A549 (cell line): ENCODE data around the gene CNTN4. TPM values are rescaled to one million over a fixed set of nuclear protein-coding genes. Genes with fewer than 3 reads are reported as not detected.

Source experiments
- ATAC-seq, 2 experiments: fragments of 200-7000 bp in 1 of 2; fragments of >200 bp in 1 of 2; cut with Nextera tagmentation in 1 of 2; cut with Tn5 transposase in 1 of 2; 3 replicates each; pipeline versions ENCODE4 v1.8.0 to v1.9.1; 2018 to 2020; ENCODE audit warnings: mild to moderate bottlenecking in 1 of 2, moderate library complexity in 1 of 2
- CTCF ChIA-PET: fragments of 300-600 bp; sonication (Branson Sonifier 250); formaldehyde crosslinking; extraction: SDS; loops from one replicate; lab custom pipeline; 2021; ENCODE audit warnings: antibody characterized with exemption, inconsistent platforms; lab: Yijun Ruan, JAX
- POLR2A ChIA-PET: fragments of 350-600 bp; formaldehyde crosslinking; extraction: SDS; loops from one replicate; lab custom pipeline; 2021; ENCODE audit warnings: antibody characterized with exemption, inconsistent platforms; lab: Yijun Ruan, JAX
- DNase-seq, 2 experiments: peaks; one replicate each; pipeline versions ENCODE4 v3.0.0 to v3.0.0-alpha.2; 2011 to 2016; ENCODE audit warnings: low read depth in 1 of 2, low spot score in 1 of 2
- FAIRE-seq: peaks from 2 replicates; lab custom pipeline; 2011; peaks lifted over from hg19 to GRCh38; lab: Jason Lieb, UNC
- H3K27ac ChIP-seq, 2 experiments: fragments of >200 bp; sonication (Bioruptor Twin); formaldehyde crosslinking; 3 replicates each; pipeline ENCODE4 v1.5.1; 2016 to 2017
- H3K4me1 ChIP-seq: fragments of >200 bp; sonication (Bioruptor Twin); formaldehyde crosslinking; 3 replicates; pipeline ENCODE4 v1.6.1; 2016
- H3K4me2 ChIP-seq: fragments of >200 bp; sonication (Bioruptor Twin); formaldehyde crosslinking; 3 replicates; pipeline ENCODE4 v1.6.1; 2016
- H3K4me3 ChIP-seq: fragments of >200 bp; sonication (Bioruptor Twin); formaldehyde crosslinking; 3 replicates; pipeline ENCODE4 v1.5.1; 2016
- H3K9me3 ChIP-seq: fragments of >200 bp; sonication (Bioruptor Twin); formaldehyde crosslinking; 3 replicates; pipeline ENCODE4 v1.6.1; 2016
- BHLHE40 ChIP-seq: IDR thresholded peaks from 2 replicates; pipeline ENCODE4 v1.6.1; 2012; ENCODE audit warnings: low read depth, low read length, inconsistent platforms
- CBX2 ChIP-seq: fragments of 200-600 bp; sonication (generic); IDR thresholded peaks from 2 replicates; pipeline ENCODE4 v1.6.1; 2016; ENCODE audit warnings: low read depth, mild to moderate bottlenecking, borderline replicate concordance
- CHD2 ChIP-seq: fragments of 150-350 bp; IDR thresholded peaks from 2 replicates; pipeline ENCODE4 v1.6.1; 2014; ENCODE audit warnings: low read length; ENCODE audit not compliant: partially characterized antibody
- EP300 ChIP-seq, 2 experiments: fragments of >200 bp; sonication (Bioruptor Twin); formaldehyde crosslinking; IDR thresholded peaks; 2 replicates in 1 of 2; 3 replicates in 1 of 2; pipeline ENCODE4 v1.6.1; 2016 to 2017
- FOSL2 ChIP-seq, 2 experiments: fragments of 450-650 bp in 1 of 2; fragments of >200 bp in 1 of 2; sonication (Bioruptor Twin) in 1 of 2; formaldehyde crosslinking; IDR thresholded peaks; 2 replicates each; pipeline versions ENCODE4 v1.5.0 to v1.6.1; 2016 to 2020; ENCODE audit warnings: mild to moderate bottlenecking in 1 of 2, moderate library complexity in 1 of 2
- FOXS1 ChIP-seq: fragments of 250-450 bp; sonication (Bioruptor Pico); IDR thresholded peaks from 2 replicates; pipeline ENCODE4 v1.5.0; 2020; ENCODE audit warnings: mild to moderate bottlenecking, moderate library complexity
- HOXB5 ChIP-seq: fragments of 250-450 bp; sonication (Bioruptor Pico); IDR thresholded peaks from 2 replicates; pipeline ENCODE4 v1.5.0; 2020; ENCODE audit warnings: mild to moderate bottlenecking, moderate library complexity
- JUN ChIP-seq, 2 experiments: fragments of >200 bp; sonication (Bioruptor Twin); formaldehyde crosslinking; IDR thresholded peaks; 2 replicates in 1 of 2; 3 replicates in 1 of 2; pipeline ENCODE4 v1.6.1; 2016 to 2017
- KDM5A ChIP-seq: fragments of 200-600 bp; sonication (generic); IDR thresholded peaks from 2 replicates; pipeline ENCODE4 v1.6.1; 2016; ENCODE audit warnings: antibody characterized with exemption, mild to moderate bottlenecking
- MAZ ChIP-seq: fragments of 150-350 bp; IDR thresholded peaks from 2 replicates; pipeline ENCODE4 v1.6.1; 2014; ENCODE audit warnings: antibody characterized with exemption, low read depth, low read length, borderline replicate concordance
- MYC ChIP-seq: IDR thresholded peaks from 2 replicates; pipeline ENCODE4 v1.6.1; 2012; ENCODE audit warnings: mild to moderate bottlenecking, inconsistent platforms, low read length, improper control_type of control experiment, borderline replicate concordance
- NFE2L2 ChIP-seq: fragments of 150-350 bp; conservative IDR thresholded peaks from 2 replicates; pipeline ENCODE4 v1.6.1; 2014; ENCODE audit warnings: low read length
- NR3C1 ChIP-seq: fragments of >200 bp; sonication (Bioruptor Twin); formaldehyde crosslinking; IDR thresholded peaks from 3 replicates; pipeline ENCODE4 v1.6.1; 2017
- POLR2A ChIP-seq: IDR thresholded peaks from 2 replicates; pipeline ENCODE4 v1.6.1; 2012; ENCODE audit warnings: mild to moderate bottlenecking, low read length
- POLR2AphosphoS2 ChIP-seq: conservative IDR thresholded peaks from 2 replicates; pipeline ENCODE4 v1.6.1; 2012; ENCODE audit warnings: low read length, improper control_type of control experiment, inconsistent platforms
- RFX5 ChIP-seq: fragments of 450-650 bp; IDR thresholded peaks from 2 replicates; pipeline ENCODE4 v1.7.1; 2014; ENCODE audit warnings: antibody characterized with exemption, mild to moderate bottlenecking, moderate library complexity
- RNF2 ChIP-seq: fragments of 200-600 bp; sonication (generic); IDR thresholded peaks from 2 replicates; pipeline ENCODE4 v1.6.1; 2016; ENCODE audit warnings: low read depth, mild to moderate bottlenecking, antibody characterized with exemption, moderate library complexity, borderline replicate concordance
- SREBF2 ChIP-seq: fragments of 450-650 bp; IDR thresholded peaks from 2 replicates; pipeline ENCODE4 v1.6.1; 2014; ENCODE audit warnings: mild to moderate bottlenecking, moderate library complexity
- ZNF302 ChIP-seq: fragments of 250-450 bp; sonication (Bioruptor Pico); IDR thresholded peaks from 2 replicates; pipeline ENCODE4 v1.9.0; 2021; ENCODE audit warnings: inconsistent platforms, mild to moderate bottlenecking, moderate library complexity
- WGBS: methylation state at CpG from one replicate; pipeline ENCODE4 v1.1.6; 2017; ENCODE audit errors: missing lambda C conversion rate; 5-methylcytosine and 5-hydroxymethylcytosine counted together
- polyA plus RNA-seq, 4 experiments: library from polyadenylated mRNA; depleted of rRNA in 3 of 4; stranded (reverse); fragments of >200 nt; fragmentation: RNase III in 1 of 4; extraction: RNeasy Plus Mini Kit Qiagen cat#74134 plus additional on column Dnase treatment in 1 of 4; gene quantifications; 2 replicates in 3 of 4; 3 replicates in 1 of 4; pipeline ENCODE4 v1.2.3, GENCODE V29; 2011 to 2017
- TF ChIP-seq, protein P1 (sequence below): fragments of >200 bp; sonication (Bioruptor Twin); formaldehyde crosslinking; IDR thresholded peaks from 3 replicates; pipeline ENCODE4 v1.5.1; 2016
- TF ChIP-seq, protein P2 (sequence below): fragments of 250-450 bp; sonication (Bioruptor Pico); IDR thresholded peaks from 2 replicates; pipeline ENCODE4 v1.5.0; 2020; ENCODE audit warnings: low read depth, mild to moderate bottlenecking, moderate library complexity
- TF ChIP-seq, protein P3 (sequence below): IDR thresholded peaks from 2 replicates; pipeline ENCODE4 v1.6.1; 2012
- TF ChIP-seq, protein P4 (sequence below): IDR thresholded peaks from 2 replicates; pipeline ENCODE4 v1.6.1; 2012; ENCODE audit warnings: low read depth, borderline replicate concordance
- TF ChIP-seq, protein P5 (sequence below): fragments of >200 bp; sonication (Bioruptor Twin); formaldehyde crosslinking; IDR thresholded peaks from 3 replicates; pipeline ENCODE4 v1.6.1; 2016

Gene CNTN4
- polyA plus RNA-seq, 2 of the 4 experiments (the other 2 are of a cell fraction), result 0.03 TPM; not detected in 1

DNA sequence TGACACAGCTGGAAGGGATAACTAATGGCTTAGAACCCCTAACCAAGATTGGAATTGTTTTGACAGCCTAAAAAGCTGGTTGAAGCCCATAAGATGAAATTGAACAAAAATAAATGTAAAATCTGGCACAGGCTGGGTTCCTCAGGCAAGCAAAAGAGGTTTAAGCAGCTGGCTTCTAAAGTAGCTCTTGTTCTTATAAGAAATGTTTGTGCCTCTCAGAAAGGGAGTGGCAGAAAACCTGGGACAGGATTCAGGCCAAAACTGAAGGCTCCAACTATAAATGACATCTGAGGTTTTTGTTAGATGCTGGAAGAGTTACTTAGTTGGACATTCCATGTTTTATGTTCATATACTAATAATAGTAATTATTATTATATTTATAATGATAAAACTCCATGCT is 378.3 kb downstream of the CNTN4 start (continued):
- no peak for TF ChIP-seq SREBF2
- TF ChIP-seq, all 56 proteins: peak for 0

DNA sequence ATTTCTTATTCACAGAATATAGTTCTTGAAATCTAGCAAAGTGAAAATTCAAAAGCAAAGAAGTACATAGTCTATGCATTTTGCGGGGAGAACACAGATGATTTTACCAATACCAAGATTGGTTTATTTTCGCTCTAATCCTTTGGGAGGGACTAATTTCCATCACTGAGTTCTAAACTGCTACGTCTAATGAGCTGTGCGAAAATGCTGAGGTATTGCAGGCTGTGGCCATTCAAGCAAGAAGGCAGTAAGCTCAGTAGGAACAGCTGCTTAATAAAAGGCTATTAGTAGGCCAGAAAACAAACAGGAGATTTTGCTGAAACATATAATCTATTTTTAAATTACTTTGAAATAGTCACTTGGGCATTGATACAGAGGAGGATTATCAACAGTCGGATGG is 379.0 kb downstream of the CNTN4 start:
- Histone ChIP-seq H3K4me1 (no peaks in the 10 kb centered on the region), H3K4me3 (no peak overlapping the region), H3K27ac (no peak overlapping the region), H3K9me3 (no peaks in the 10 kb centered on the region), H3K4me2 (no peak overlapping the region)
- 18% methylated on average over 5 of the region's 5 CpGs for WGBS
- ChIA-PET CTCF (no interaction called here), POLR2A (no interaction called here)
- FAIRE-seq, result no peak
- ATAC-seq, result no peak
- TF ChIP-seq, protein P1, sequence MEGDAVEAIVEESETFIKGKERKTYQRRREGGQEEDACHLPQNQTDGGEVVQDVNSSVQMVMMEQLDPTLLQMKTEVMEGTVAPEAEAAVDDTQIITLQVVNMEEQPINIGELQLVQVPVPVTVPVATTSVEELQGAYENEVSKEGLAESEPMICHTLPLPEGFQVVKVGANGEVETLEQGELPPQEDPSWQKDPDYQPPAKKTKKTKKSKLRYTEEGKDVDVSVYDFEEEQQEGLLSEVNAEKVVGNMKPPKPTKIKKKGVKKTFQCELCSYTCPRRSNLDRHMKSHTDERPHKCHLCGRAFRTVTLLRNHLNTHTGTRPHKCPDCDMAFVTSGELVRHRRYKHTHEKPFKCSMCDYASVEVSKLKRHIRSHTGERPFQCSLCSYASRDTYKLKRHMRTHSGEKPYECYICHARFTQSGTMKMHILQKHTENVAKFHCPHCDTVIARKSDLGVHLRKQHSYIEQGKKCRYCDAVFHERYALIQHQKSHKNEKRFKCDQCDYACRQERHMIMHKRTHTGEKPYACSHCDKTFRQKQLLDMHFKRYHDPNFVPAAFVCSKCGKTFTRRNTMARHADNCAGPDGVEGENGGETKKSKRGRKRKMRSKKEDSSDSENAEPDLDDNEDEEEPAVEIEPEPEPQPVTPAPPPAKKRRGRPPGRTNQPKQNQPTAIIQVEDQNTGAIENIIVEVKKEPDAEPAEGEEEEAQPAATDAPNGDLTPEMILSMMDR, result no peak
- no peak for TF ChIP-seq MYC
- TF ChIP-seq SREBF2, result no peak
- TF ChIP-seq, protein P2, sequence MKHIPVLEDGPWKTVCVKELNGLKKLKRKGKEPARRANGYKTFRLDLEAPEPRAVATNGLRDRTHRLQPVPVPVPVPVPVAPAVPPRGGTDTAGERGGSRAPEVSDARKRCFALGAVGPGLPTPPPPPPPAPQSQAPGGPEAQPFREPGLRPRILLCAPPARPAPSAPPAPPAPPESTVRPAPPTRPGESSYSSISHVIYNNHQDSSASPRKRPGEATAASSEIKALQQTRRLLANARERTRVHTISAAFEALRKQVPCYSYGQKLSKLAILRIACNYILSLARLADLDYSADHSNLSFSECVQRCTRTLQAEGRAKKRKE (CRISPR knock-in tag), result no peak
- TF ChIP-seq NR3C1, result no peak
- TF ChIP-seq, protein P3, sequence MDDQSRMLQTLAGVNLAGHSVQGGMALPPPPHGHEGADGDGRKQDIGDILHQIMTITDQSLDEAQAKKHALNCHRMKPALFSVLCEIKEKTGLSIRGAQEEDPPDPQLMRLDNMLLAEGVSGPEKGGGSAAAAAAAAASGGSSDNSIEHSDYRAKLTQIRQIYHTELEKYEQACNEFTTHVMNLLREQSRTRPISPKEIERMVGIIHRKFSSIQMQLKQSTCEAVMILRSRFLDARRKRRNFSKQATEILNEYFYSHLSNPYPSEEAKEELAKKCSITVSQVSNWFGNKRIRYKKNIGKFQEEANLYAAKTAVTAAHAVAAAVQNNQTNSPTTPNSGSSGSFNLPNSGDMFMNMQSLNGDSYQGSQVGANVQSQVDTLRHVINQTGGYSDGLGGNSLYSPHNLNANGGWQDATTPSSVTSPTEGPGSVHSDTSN, result no peak
- no peak for TF ChIP-seq BHLHE40
- TF ChIP-seq, protein P4, sequence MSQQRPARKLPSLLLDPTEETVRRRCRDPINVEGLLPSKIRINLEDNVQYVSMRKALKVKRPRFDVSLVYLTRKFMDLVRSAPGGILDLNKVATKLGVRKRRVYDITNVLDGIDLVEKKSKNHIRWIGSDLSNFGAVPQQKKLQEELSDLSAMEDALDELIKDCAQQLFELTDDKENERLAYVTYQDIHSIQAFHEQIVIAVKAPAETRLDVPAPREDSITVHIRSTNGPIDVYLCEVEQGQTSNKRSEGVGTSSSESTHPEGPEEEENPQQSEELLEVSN, result no peak
- no peak for TF ChIP-seq JUN (IDR thresholded peaks at IDR 0.05)
- DNase-seq, result no peak

DNA sequence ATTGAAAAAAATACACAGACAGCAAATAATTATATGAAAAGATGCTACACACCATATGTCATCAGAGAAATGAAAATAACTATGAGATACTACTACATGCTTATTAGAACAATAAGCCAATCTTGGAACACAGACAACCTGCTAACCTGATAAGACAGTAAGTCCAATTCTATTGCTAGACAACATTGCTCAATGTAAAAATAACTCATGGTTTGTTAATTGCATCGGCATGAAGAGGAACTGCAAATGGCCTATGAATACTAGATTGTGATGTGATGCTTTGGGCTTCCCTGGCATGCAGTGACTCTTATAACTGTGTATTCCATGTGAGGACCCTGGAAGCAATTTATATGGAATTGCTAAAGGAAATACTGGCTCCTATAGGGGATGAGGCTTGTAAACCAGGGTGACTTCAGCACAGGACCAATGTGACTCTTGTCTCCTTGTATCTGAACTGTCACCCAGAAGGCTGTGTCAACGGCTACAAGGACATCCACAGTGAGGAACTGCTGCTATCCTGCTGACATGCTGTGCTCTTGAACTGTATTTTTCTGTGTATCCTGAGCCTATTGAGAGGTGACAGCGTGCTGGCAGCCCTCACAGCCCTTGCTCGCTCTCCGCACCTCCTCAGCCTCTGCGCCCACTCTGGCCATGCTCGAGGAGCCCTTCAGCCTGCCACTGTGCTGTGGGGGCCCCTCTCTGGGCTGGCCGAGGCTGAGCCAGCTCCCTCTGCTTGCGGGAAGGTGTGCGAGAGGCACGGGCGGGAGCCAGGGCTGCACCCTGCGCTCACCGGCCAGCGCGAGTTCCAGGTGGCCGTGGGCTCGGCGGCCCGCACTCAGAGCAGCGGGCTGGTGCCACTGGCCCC is 385.7 kb downstream of the CNTN4 start:
- CTCF ChIA-PET, result no interaction called here
- POLR2A ChIA-PET, result no interaction called here
- 50% methylated on average over 17 of the region's 21 CpGs for WGBS
- FAIRE-seq (no peak), DNase-seq (no peak), ATAC-seq (no peak)
- Histone ChIP-seq H3K4me1 (no peaks in the 10 kb centered on the region), H3K9me3 (no peaks in the 10 kb centered on the region; the same call in 2 of the 3 replicates), H3K4me2 (no peak overlapping the region), H3K4me3 (no peak overlapping the region), H3K27ac (no peak overlapping the region)
- TF ChIP-seq POLR2A (no peak), MAZ (no peak), KDM5A (no peak), FOSL2 (IDR thresholded peaks at IDR 0.05) (no peak), FOSL2 (CRISPR knock-in tag; IDR thresholded peaks at IDR 0.05) (no peak), CBX2 (no peak), RNF2 (no peak), NFE2L2 (no peak), FOXS1 (CRISPR knock-in tag) (no peak), ZNF302 (CRISPR knock-in tag) (no peak), EP300 (IDR thresholded peaks at IDR 0.05) (no peak), SREBF2 (no peak), HOXB5 (CRISPR knock-in tag) (no peak), CHD2 (no peak), RFX5 (no peak), POLR2AphosphoS2 (no peak)
- TF ChIP-seq, protein P5, sequence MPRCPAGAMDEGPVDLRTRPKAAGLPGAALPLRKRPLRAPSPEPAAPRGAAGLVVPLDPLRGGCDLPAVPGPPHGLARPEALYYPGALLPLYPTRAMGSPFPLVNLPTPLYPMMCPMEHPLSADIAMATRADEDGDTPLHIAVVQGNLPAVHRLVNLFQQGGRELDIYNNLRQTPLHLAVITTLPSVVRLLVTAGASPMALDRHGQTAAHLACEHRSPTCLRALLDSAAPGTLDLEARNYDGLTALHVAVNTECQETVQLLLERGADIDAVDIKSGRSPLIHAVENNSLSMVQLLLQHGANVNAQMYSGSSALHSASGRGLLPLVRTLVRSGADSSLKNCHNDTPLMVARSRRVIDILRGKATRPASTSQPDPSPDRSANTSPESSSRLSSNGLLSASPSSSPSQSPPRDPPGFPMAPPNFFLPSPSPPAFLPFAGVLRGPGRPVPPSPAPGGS, result no peak
- TF ChIP-seq, protein P3, result no peak
